Muscle layer of duodenum (tissue), 2 donors: ENCODE measurements around the gene LCLAT1.
"Not testable (repeated sequence)": the region's sequence is repeated elsewhere in the genome, so short reads cannot be mapped to it uniquely, and the experiment has no call there.

Source experiments
- H3K27ac ChIP-seq: one replicate; pipeline ENCODE4 v1.7.0; 2013; ENCODE audit warnings: mild to moderate bottlenecking, low read length
- H3K27me3 ChIP-seq: one replicate; pipeline ENCODE4 v1.7.0; 2013; ENCODE audit warnings: low read depth, mild to moderate bottlenecking, control low read depth, low read length
- H3K36me3 ChIP-seq, 2 donors: one replicate each; pipeline ENCODE4 v1.7.0; 2013; ENCODE audit warnings: low read length in 2 of 2, control low read depth in 1 of 2, mild to moderate bottlenecking in 1 of 2; ENCODE audit not compliant: insufficient read depth in 2 of 2, control insufficient read depth in 1 of 2
- H3K4me1 ChIP-seq, 2 donors: one replicate each; pipeline ENCODE4 v1.7.0; 2013; ENCODE audit warnings: low read length in 2 of 2, mild to moderate bottlenecking in 2 of 2, control low read depth in 1 of 2, moderate library complexity in 1 of 2; ENCODE audit not compliant: insufficient read depth in 2 of 2, control insufficient read depth in 1 of 2
- H3K4me3 ChIP-seq, 2 donors: one replicate each; pipeline ENCODE4 v1.7.0; 2013; ENCODE audit warnings: low read length in 2 of 2, low read depth in 1 of 2, mild to moderate bottlenecking in 1 of 2
- H3K9me3 ChIP-seq, 2 donors: one replicate each; pipeline ENCODE4 v1.7.0; 2013; ENCODE audit warnings: low read length in 2 of 2, control low read depth in 1 of 2, mild to moderate bottlenecking in 1 of 2; ENCODE audit not compliant: control insufficient read depth in 1 of 2
- donor health status: healthy.

LCLAT1 gene

GRCh38 chr2:30492619-30493018 lies 45.6 kb downstream of the LCLAT1 start:
- no peaks in the 10 kb centered on the region for H3K9me3 ChIP-seq
- no peaks in the 10 kb centered on the region for H3K36me3 ChIP-seq
- H3K27ac ChIP-seq, result no peak overlapping the region
- H3K4me1 ChIP-seq, result peaks cover 7 to 27% of the 10 kb centered on the region in 2 donors
- no peak overlapping the region for H3K4me3 ChIP-seq
- H3K27me3 ChIP-seq, result no peaks in the 10 kb centered on the region

GRCh38 chr2:30493440-30493839 lies 46.4 kb downstream of the LCLAT1 start:
- Histone ChIP-seq H3K27ac (no peak overlapping the region), H3K27me3 (no peaks in the 10 kb centered on the region), H3K9me3 (no peaks in the 10 kb centered on the region), H3K4me3 (no peak overlapping the region), H3K4me1 (peaks cover 3 to 19% of the 10 kb centered on the region in 2 donors), H3K36me3 (no peaks in the 10 kb centered on the region)

GRCh38 chr2:30495896-30496295 lies 48.9 kb downstream of the LCLAT1 start:
- H3K9me3 ChIP-seq, H3K36me3 ChIP-seq, H3K27ac ChIP-seq, H3K4me3 ChIP-seq, H3K27me3 ChIP-seq: not testable (repeated sequence)
- H3K4me1 ChIP-seq, result peaks cover 0 to 18% of the 10 kb centered on the region in 2 donors

GRCh38 chr2:30499681-30500080 lies 52.6 kb downstream of the LCLAT1 start:
- Histone ChIP-seq H3K9me3 (no peaks in the 10 kb centered on the region), H3K27ac (no peak overlapping the region), H3K4me1 (peaks cover 0 to 2% of the 10 kb centered on the region in 2 donors), H3K36me3 (no peaks in the 10 kb centered on the region), H3K27me3 (no peaks in the 10 kb centered on the region), H3K4me3 (no peak overlapping the region)

GRCh38 chr2:30500699-30501098 lies 53.7 kb downstream of the LCLAT1 start:
- Histone ChIP-seq H3K4me3 (no peak overlapping the region), H3K36me3 (no peaks in the 10 kb centered on the region), H3K9me3 (no peaks in the 10 kb centered on the region), H3K27ac (no peak overlapping the region), H3K27me3 (no peaks in the 10 kb centered on the region), H3K4me1 (peaks cover 0 to 11% of the 10 kb centered on the region in 2 donors)

GRCh38 chr2:30502310-30502709 lies 55.3 kb downstream of the LCLAT1 start:
- Histone ChIP-seq H3K27me3 (no peaks in the 10 kb centered on the region), H3K4me3 (no peak overlapping the region), H3K4me1 (peaks cover 0 to 11% of the 10 kb centered on the region in 2 donors), H3K27ac (no peak overlapping the region), H3K36me3 (no peaks in the 10 kb centered on the region), H3K9me3 (no peaks in the 10 kb centered on the region)

- peak overlapping the region; percentile 48 for H3K27ac ChIP-seq
- H3K4me3 ChIP-seq, result no peak overlapping the region
These were observed 56.1 kb downstream of the LCLAT1 start for GRCh38 chr2:30503007-30503694.

GRCh38 chr2:30503695-30504052 lies 56.6 kb downstream of the LCLAT1 start:
- Histone ChIP-seq H3K9me3 (no peaks in the 10 kb centered on the region), H3K27me3 (no peaks in the 10 kb centered on the region), H3K4me3 (no peak overlapping the region), H3K4me1 (peaks cover 0 to 11% of the 10 kb centered on the region in 2 donors), H3K27ac (peak overlapping the region; percentile 48), H3K36me3 (no peaks in the 10 kb centered on the region)

More at GRCh38 chr2:30503007-30503694, 56.1 kb downstream of the LCLAT1 start:
- no peaks in the 10 kb centered on the region for H3K9me3 ChIP-seq
- H3K27me3 ChIP-seq, result no peaks in the 10 kb centered on the region
- peaks cover 0 to 11% of the 10 kb centered on the region in 2 donors for H3K4me1 ChIP-seq
- no peaks in the 10 kb centered on the region for H3K36me3 ChIP-seq

- Histone ChIP-seq H3K4me3 (no peak overlapping the region), H3K36me3 (no peaks in the 10 kb centered on the region), H3K27ac (no peak overlapping the region), H3K4me1 (peaks cover 0 to 11% of the 10 kb centered on the region in 2 donors), H3K27me3 (no peaks in the 10 kb centered on the region), H3K9me3 (no peaks in the 10 kb centered on the region)
These were observed 57.7 kb downstream of the LCLAT1 start for GRCh38 chr2:30504731-30505130.

- Histone ChIP-seq H3K27me3 (no peaks in the 10 kb centered on the region), H3K4me1 (peaks cover 0 to 11% of the 10 kb centered on the region in 2 donors), H3K4me3 (no peak overlapping the region), H3K27ac (no peak overlapping the region), H3K36me3 (no peaks in the 10 kb centered on the region), H3K9me3 (no peaks in the 10 kb centered on the region)
These were observed 58.6 kb downstream of the LCLAT1 start for GRCh38 chr2:30505500-30506180.

GRCh38 chr2:30507460-30507859 lies 60.4 kb downstream of the LCLAT1 start:
- not testable (repeated sequence) for H3K9me3 ChIP-seq

More at GRCh38 chr2:30507460-30507859, 60.4 kb downstream of the LCLAT1 start:
- H3K27me3 ChIP-seq, H3K36me3 ChIP-seq, H3K4me3 ChIP-seq, H3K27ac ChIP-seq: not testable (repeated sequence)
- H3K4me1 ChIP-seq, result peaks cover 6 to 25% of the 10 kb centered on the region in 2 donors
